ENCODE results near the gene GJC2.

Gene GJC2

GRCh38 chr1:228117335-228117734, 32.4 kb upstream of the GJC2 start:
- no peak for FAIRE-seq

- FAIRE-seq = no peak
Observed at GRCh38 chr1:228118040-228118439, 31.7 kb upstream of the GJC2 start.

- FAIRE-seq = no peak
Observed at GRCh38 chr1:228120351-228120750, 29.4 kb upstream of the GJC2 start.

- FAIRE-seq = no peak
Observed at GRCh38 chr1:228120857-228121489, 28.8 kb upstream of the GJC2 start.

- FAIRE-seq = no peak
Observed at GRCh38 chr1:228122921-228123441, 26.7 kb upstream of the GJC2 start.

GRCh38 chr1:228123505-228123904, 26.2 kb upstream of the GJC2 start:
- FAIRE-seq = no peak

- no peak for FAIRE-seq
Observed at GRCh38 chr1:228125185-228125584, 24.5 kb upstream of the GJC2 start.

- no peak for FAIRE-seq
Observed at GRCh38 chr1:228131766-228132165, 18.0 kb upstream of the GJC2 start.

GRCh38 chr1:228134591-228134990, 15.1 kb upstream of the GJC2 start:
- no peak for FAIRE-seq

- FAIRE-seq = no peak
Observed at GRCh38 chr1:228136901-228137300, 12.8 kb upstream of the GJC2 start.

- FAIRE-seq = no peak
Observed at GRCh38 chr1:228139406-228139930, 10.3 kb upstream of the GJC2 start.

- peak; percentile 98 for FAIRE-seq
Observed at GRCh38 chr1:228139931-228140723, 9.6 kb upstream of the GJC2 start, which contains the start of gene GUK1. Gene GUK1 (plus strand): TSS chr1:228140279. CDS start chr1:228140303, 24 bp downstream.

- FAIRE-seq = no peak
Observed at GRCh38 chr1:228140724-228141225, 9.0 kb upstream of the GJC2 start.

- FAIRE-seq = no peak
Observed at GRCh38 chr1:228141226-228142044, 8.3 kb upstream of the GJC2 start.

- no peak for FAIRE-seq
Observed at GRCh38 chr1:228142155-228142691, 7.5 kb upstream of the GJC2 start.

GRCh38 chr1:228142701-228143136, 7.0 kb upstream of the GJC2 start:
- FAIRE-seq = no peak

- FAIRE-seq = no peak
Observed at GRCh38 chr1:228143480-228144192, 6.1 kb upstream of the GJC2 start.

- no peak for FAIRE-seq
Observed at GRCh38 chr1:228144193-228144992, 5.3 kb upstream of the GJC2 start.

- no peak for FAIRE-seq
Observed at GRCh38 chr1:228144993-228145343, 4.8 kb upstream of the GJC2 start.

GRCh38 chr1:228145463-228146416, 4.0 kb upstream of the GJC2 start:
- no peak for FAIRE-seq

Measured in G401.6 (cell line).